ENCODE measurements around the gene RIN1.
A peak's percentile ranks its signal among the peaks of the same experiment; 100 is the strongest.
"Not testable (repeated sequence)": the region's sequence is repeated elsewhere in the genome, so short reads cannot be mapped to it uniquely, and the experiment has no call there.

Gene RIN1

GRCh38 chr11:66311470-66311964 lies 24.7 kb downstream of the RIN1 start:
- DNase-seq (ENCODE audit: low read depth, low spot score) = no peak
- H3K4me3 ChIP-seq (ENCODE audit: low read length) = peak overlapping the region; percentile 68

GRCh38 chr11:66310803-66311440 lies 25.3 kb downstream of the RIN1 start:
- DNase-seq (ENCODE audit: low read depth, low spot score); H3K4me3 ChIP-seq (ENCODE audit: low read length): not testable (repeated sequence)

GRCh38 chr11:66310324-66310723 lies 25.9 kb downstream of the RIN1 start:
- no peak for DNase-seq (ENCODE audit: low read depth, low spot score)
- no peak overlapping the region for H3K4me3 ChIP-seq (ENCODE audit: low read length)

- no peak overlapping the region for H3K4me3 ChIP-seq (ENCODE audit: low read length)
- no peak for DNase-seq (ENCODE audit: low read depth, low spot score)
Measured at GRCh38 chr11:66309475-66309874, 26.8 kb downstream of the RIN1 start.

GRCh38 chr11:66302656-66303055 lies 33.6 kb downstream of the RIN1 start:
- H3K4me3 ChIP-seq (ENCODE audit: low read length) = no peak overlapping the region
- DNase-seq (ENCODE audit: low read depth, low spot score) = no peak

GRCh38 chr11:66299186-66299585 lies 37.0 kb downstream of the RIN1 start:
- DNase-seq (ENCODE audit: low read depth, low spot score) = no peak
- no peak overlapping the region for H3K4me3 ChIP-seq (ENCODE audit: low read length)

GRCh38 chr11:66297610-66298009 lies 38.6 kb downstream of the RIN1 start:
- no peak overlapping the region for H3K4me3 ChIP-seq (ENCODE audit: low read length)

GRCh38 chr11:66294626-66295620 lies 41.3 kb downstream of the RIN1 start:
- no peak for DNase-seq (ENCODE audit: low read depth, low spot score)
- H3K4me3 ChIP-seq (ENCODE audit: low read length) = no peak overlapping the region

More at GRCh38 chr11:66297610-66298009, 38.6 kb downstream of the RIN1 start:
- DNase-seq (ENCODE audit: low read depth, low spot score) = no peak

GRCh38 chr11:66293777-66294625 lies 42.2 kb downstream of the RIN1 start:
- DNase-seq (ENCODE audit: low read depth, low spot score) = no peak
- H3K4me3 ChIP-seq (ENCODE audit: low read length) = no peak overlapping the region

GRCh38 chr11:66293352-66293751 lies 42.9 kb downstream of the RIN1 start:
- no peak for DNase-seq (ENCODE audit: low read depth, low spot score)
- H3K4me3 ChIP-seq (ENCODE audit: low read length) = no peak overlapping the region

GRCh38 chr11:66292543-66293332 lies 43.5 kb downstream of the RIN1 start:
- no peak for DNase-seq (ENCODE audit: low read depth, low spot score)
- H3K4me3 ChIP-seq (ENCODE audit: low read length) = peak overlapping the region; percentile 51

GRCh38 chr11:66291706-66292542 lies 44.3 kb downstream of the RIN1 start, which contains the start of gene TMEM151A:
Gene TMEM151A (plus strand): TSS chr11:66291894. CDS start chr11:66292014, 120 bp downstream.
- H3K4me3 ChIP-seq (ENCODE audit: low read length) = peak within 1 kb of the TSS; percentile 51
- no peak for DNase-seq (ENCODE audit: low read depth, low spot score)

- DNase-seq (ENCODE audit: low read depth, low spot score) = no peak
- H3K4me3 ChIP-seq (ENCODE audit: low read length) = peak overlapping the region; percentile 24; the same call in 1 of the 2 replicates
Measured at GRCh38 chr11:66291303-66291705, 44.9 kb downstream of the RIN1 start.

GRCh38 chr11:66290330-66290621 lies 46.0 kb downstream of the RIN1 start:
- no peak for DNase-seq (ENCODE audit: low read depth, low spot score)
- H3K4me3 ChIP-seq (ENCODE audit: low read length) = peak overlapping the region; percentile 77

GRCh38 chr11:66289548-66290329 lies 46.5 kb downstream of the RIN1 start:
- H3K4me3 ChIP-seq (ENCODE audit: low read length) = peak overlapping the region; percentile 77
- DNase-seq (ENCODE audit: low read depth, low spot score) = no peak

GRCh38 chr11:66288671-66289547 lies 47.3 kb downstream of the RIN1 start, which contains the start of gene YIF1A:
Gene YIF1A (minus strand): TSS chr11:66289143. CDS start chr11:66288985, 158 bp downstream.
- H3K4me3 ChIP-seq (ENCODE audit: low read length) = peak within 1 kb of the TSS; percentile 91
- peak; percentile 99 for DNase-seq (ENCODE audit: low read depth, low spot score)

Data from Jurkat, Clone E6-1 (cell line).